Fibroblast of lung (primary cell): ENCODE data around the gene CAMK1D. TPM values are rescaled to one million over a fixed set of nuclear protein-coding genes. Genes with fewer than 3 reads are reported as not detected.

Source experiments
- DNase-seq, 2 donors: peaks; one replicate each; pipeline versions ENCODE4 v3.0.0 to v3.0.0-alpha.2; 2010; ENCODE audit warnings: low read depth in 2 of 2
- H2AFZ ChIP-seq: 2 replicates; pipeline ENCODE4 v1.5.1; 2012; ENCODE audit warnings: low read length, control low read depth, inconsistent platforms
- H3K27ac ChIP-seq: 2 replicates; pipeline ENCODE4 v1.5.1; 2011; ENCODE audit warnings: low read length, control low read depth; ENCODE audit not compliant: insufficient read depth
- H3K27me3 ChIP-seq: 2 replicates; pipeline ENCODE4 v1.5.1; 2011; ENCODE audit warnings: mild to moderate bottlenecking, low read length; ENCODE audit not compliant: control insufficient read depth, insufficient read depth
- H3K36me3 ChIP-seq: 2 replicates; pipeline ENCODE4 v1.5.1; 2011; ENCODE audit warnings: low read length; ENCODE audit not compliant: control insufficient read depth, insufficient read depth
- H3K4me1 ChIP-seq: 2 replicates; pipeline ENCODE4 v1.5.1; 2011; ENCODE audit warnings: low read length; ENCODE audit not compliant: control insufficient read depth, insufficient read depth; ENCODE audit errors: extremely low read depth
- H3K4me2 ChIP-seq: 2 replicates; pipeline ENCODE4 v1.5.1; 2011; ENCODE audit warnings: low read length, control low read depth; ENCODE audit not compliant: insufficient read depth; ENCODE audit errors: extremely low read depth
- H3K4me3 ChIP-seq, 4 experiments: fragments of 200-600 bp in 1 of 4; sonication (generic) in 1 of 4; replicated peaks in 1 of 4; 2 replicates each; pipeline ENCODE4 v1.5.1; 2011 to 2016; ENCODE audit warnings: low read length in 4 of 4, low read depth in 3 of 4, mild to moderate bottlenecking in 3 of 4, control low read depth in 2 of 4, inconsistent platforms in 1 of 4, mixed read lengths in 1 of 4; ENCODE audit not compliant: insufficient read depth in 1 of 4; ENCODE audit errors: control extremely low read depth in 1 of 4
- H3K79me2 ChIP-seq: 2 replicates; pipeline ENCODE4 v1.5.1; 2012; ENCODE audit warnings: mild to moderate bottlenecking, low read length, inconsistent platforms; ENCODE audit not compliant: control insufficient read depth, insufficient read depth
- H3K9ac ChIP-seq: 2 replicates; pipeline ENCODE4 v1.5.1; 2011; ENCODE audit warnings: mild to moderate bottlenecking, low read length, control low read depth; ENCODE audit not compliant: insufficient read depth
- H3K9me3 ChIP-seq: 2 replicates; pipeline ENCODE4 v1.5.1; 2012; ENCODE audit warnings: low read depth, low read length; ENCODE audit not compliant: control insufficient read depth, insufficient read depth
- H4K20me1 ChIP-seq: 2 replicates; pipeline ENCODE4 v1.5.1; 2011; ENCODE audit warnings: low read length; ENCODE audit not compliant: control insufficient read depth, insufficient read depth; ENCODE audit errors: extremely low read depth
- CTCF ChIP-seq, 2 donors: IDR thresholded peaks in 1 of 2; conservative IDR thresholded peaks in 1 of 2; 1 replicate in 1 of 2; 2 replicates in 1 of 2; pipeline ENCODE4 v1.5.1; 2011 to 2012; ENCODE audit warnings: low read length in 2 of 2, control low read depth in 1 of 2, inconsistent platforms in 1 of 2, low read depth in 1 of 2, mild to moderate bottlenecking in 1 of 2
- EZH2 ChIP-seq: IDR thresholded peaks from 2 replicates; pipeline ENCODE4 v1.5.1; 2012; ENCODE audit warnings: low read length, control low read depth, mild to moderate bottlenecking; ENCODE audit errors: missing control alignments
- polyA plus RNA-seq, 2 donors: library from polyadenylated mRNA; depleted of rRNA in 1 of 2; stranded (reverse) in 1 of 2; unstranded in 1 of 2; fragments of >200 nt; gene quantifications; 2 replicates each; pipeline ENCODE4 v1.2.1, GENCODE V29; 2011 to 2012; ENCODE audit warnings: missing spikeins in 1 of 2
- total RNA-seq: library from RNA; depleted of rRNA; stranded (reverse); fragments of >200 nt; gene quantifications from 2 replicates; pipeline ENCODE4 v1.2.1, GENCODE V29; 2014

CAMK1D gene
- total and polyA plus RNA-seq, 2 donors (not counting 1 experiment from before 2014, with no cell fraction given): 2.3 TPM

GRCh38 chr10:12533151-12533550 lies 183.8 kb downstream of the CAMK1D start:
- H3K4me2 ChIP-seq: no peak overlapping the region
- H3K27ac ChIP-seq: no peak overlapping the region
- TF ChIP-seq CTCF (conservative IDR thresholded peaks at IDR 0.05 in 1 of 2, IDR thresholded peaks at IDR 0.05 in 1 of 2; ENCODE audit: low read depth in 1 of 2, low read length in 2 of 2) (no peak), EZH2 (no peak)
- H3K4me1 ChIP-seq: no peaks in the 10 kb centered on the region
- no peaks in the 10 kb centered on the region for H4K20me1 ChIP-seq
- peak in 1 of 2 donors; percentile 39 for DNase-seq
- H3K36me3 ChIP-seq: no peaks in the 10 kb centered on the region
- no peaks in the 10 kb centered on the region for H3K27me3 ChIP-seq
- no peaks in the 10 kb centered on the region for H3K79me2 ChIP-seq
- H3K9ac ChIP-seq: no peak overlapping the region
- H3K4me3 ChIP-seq: no peak overlapping the region
- H2AFZ ChIP-seq: no peak overlapping the region
- no peaks in the 10 kb centered on the region for H3K9me3 ChIP-seq

DNA sequence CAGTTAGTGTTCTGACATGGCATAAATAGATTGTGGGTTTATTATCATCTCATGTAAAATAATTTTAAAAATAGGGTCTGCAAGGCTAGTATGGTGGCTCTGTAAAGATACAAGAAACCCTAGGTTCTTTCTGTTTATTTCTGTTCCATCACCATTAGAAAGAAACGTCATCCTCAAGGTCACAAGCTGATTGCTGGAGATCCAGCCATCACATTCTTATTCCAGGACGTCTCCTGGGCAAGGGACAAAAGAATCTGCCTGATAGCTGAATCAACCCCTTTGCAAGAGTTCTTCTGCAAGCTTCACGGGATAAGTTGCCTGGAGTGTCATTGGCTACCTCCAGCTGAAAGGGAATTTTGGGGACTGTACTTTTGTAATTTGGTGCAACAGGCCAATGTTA lies 184.4 kb downstream of the CAMK1D start:
- no peak for TF ChIP-seq CTCF (conservative IDR thresholded peaks at IDR 0.05 in 1 of 2, IDR thresholded peaks at IDR 0.05 in 1 of 2; ENCODE audit: low read depth in 1 of 2, low read length in 2 of 2)
- TF ChIP-seq EZH2: no peak
- no peaks in the 10 kb centered on the region for H4K20me1 ChIP-seq
- H3K27me3 ChIP-seq: no peaks in the 10 kb centered on the region
- H3K27ac ChIP-seq: no peak overlapping the region
- no peak overlapping the region for H2AFZ ChIP-seq
- H3K4me1 ChIP-seq: no peaks in the 10 kb centered on the region
- H3K79me2 ChIP-seq: no peaks in the 10 kb centered on the region
- no peaks in the 10 kb centered on the region for H3K9me3 ChIP-seq
- H3K36me3 ChIP-seq: no peaks in the 10 kb centered on the region
- no peak overlapping the region for H3K4me3 ChIP-seq
- no peak for DNase-seq
- H3K4me2 ChIP-seq: no peak overlapping the region
- no peak overlapping the region for H3K9ac ChIP-seq

DNA sequence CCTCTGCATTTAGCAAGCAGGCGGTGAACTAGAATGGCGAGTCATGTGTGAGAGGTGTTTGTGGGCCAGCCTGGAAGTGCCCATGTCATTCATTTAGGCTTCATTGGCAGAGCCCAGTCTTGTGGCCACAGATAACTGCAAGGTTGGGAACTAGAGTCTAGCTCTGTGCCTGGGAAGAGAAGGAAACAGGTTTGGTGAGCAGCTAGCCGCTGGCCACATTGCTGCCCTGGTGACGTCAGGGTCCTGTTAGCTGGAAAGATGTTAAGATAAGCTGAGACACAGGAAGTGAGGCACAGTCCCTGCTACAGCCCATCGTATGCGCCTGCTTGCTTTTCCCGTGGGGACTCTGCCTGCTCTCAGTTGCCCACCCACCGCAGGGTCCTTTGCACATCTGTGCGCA lies 185.5 kb downstream of the CAMK1D start:
- TF ChIP-seq EZH2: no peak
- TF ChIP-seq CTCF (conservative IDR thresholded peaks at IDR 0.05 in 1 of 2, IDR thresholded peaks at IDR 0.05 in 1 of 2; ENCODE audit: low read depth in 1 of 2, low read length in 2 of 2): no peak
- Histone ChIP-seq H2AFZ (no peak overlapping the region), H3K27me3 (no peaks in the 10 kb centered on the region), H3K9ac (no peak overlapping the region), H3K79me2 (no peaks in the 10 kb centered on the region), H3K9me3 (no peaks in the 10 kb centered on the region), H4K20me1 (no peaks in the 10 kb centered on the region), H3K4me1 (no peaks in the 10 kb centered on the region), H3K4me2 (no peak overlapping the region), H3K36me3 (no peaks in the 10 kb centered on the region), H3K4me3 (no peak overlapping the region), H3K27ac (no peak overlapping the region)
- DNase-seq: peak in 1 of 2 donors; percentile 52
